Endothelial cell of umbilical vein (primary cell): ENCODE data around the gene CMSS1. TPM values are rescaled to one million over a fixed set of nuclear protein-coding genes. Genes with fewer than 3 reads are reported as not detected.

Experiments
- BruUV-seq: library from RNA; stranded (reverse); fragments of 400-500 nt; replicated peaks from 2 replicates; lab custom pipeline; 2021; lab: Mats Ljungman, UMichigan
- CTCF ChIA-PET: fragments of 300-600, 350-600 bp; sonication (Branson Sonifier 250); formaldehyde crosslinking; loops from one replicate; lab custom pipeline; 2021; ENCODE audit warnings: antibody characterized with exemption, inconsistent platforms; lab: Charles Lee
- POLR2A ChIA-PET: fragments of 300-600, 350-600 bp; sonication (Branson Sonifier 250); formaldehyde crosslinking; loops from one replicate; lab custom pipeline; 2021; ENCODE audit warnings: antibody characterized with exemption, inconsistent platforms; lab: Charles Lee
- DNase-seq: peaks from one replicate; pipeline ENCODE4 v3.0.0-alpha.2; 2011; ENCODE audit warnings: low read depth, low spot score
- FAIRE-seq: peaks from 2 replicates; lab custom pipeline; 2011; peaks lifted over from hg19 to GRCh38; lab: Jason Lieb, UNC
- H2AFZ ChIP-seq: 2 replicates; pipeline ENCODE4 v1.6.0; 2012; ENCODE audit warnings: low read depth, low read length, control low read depth, inconsistent platforms
- H3K27ac ChIP-seq: 2 replicates; pipeline ENCODE4 v1.5.1; 2011; ENCODE audit warnings: low read depth, mild to moderate bottlenecking, control low read depth, low read length, moderate library complexity; ENCODE audit not compliant: insufficient read depth
- H3K27me3 ChIP-seq, 2 experiments: 2 replicates each; pipeline versions ENCODE4 v1.6.0 to v1.6.1; 2011; ENCODE audit warnings: low read length in 2 of 2, mixed read lengths in 1 of 2; ENCODE audit not compliant: control insufficient read depth in 2 of 2, insufficient read depth in 2 of 2
- H3K36me3 ChIP-seq, 2 experiments: 2 replicates in 1 of 2; 3 replicates in 1 of 2; pipeline ENCODE4 v1.5.1; 2011; ENCODE audit warnings: low read length in 2 of 2, mild to moderate bottlenecking in 1 of 2, moderate library complexity in 1 of 2; ENCODE audit not compliant: control insufficient read depth in 2 of 2, insufficient read depth in 2 of 2; ENCODE audit errors: extremely low read depth in 1 of 2
- H3K4me1 ChIP-seq: 3 replicates; pipeline ENCODE4 v1.5.1; 2011; ENCODE audit warnings: mild to moderate bottlenecking, low read length; ENCODE audit not compliant: control insufficient read depth, insufficient read depth; ENCODE audit errors: extremely low read depth
- H3K4me2 ChIP-seq: 2 replicates; pipeline ENCODE4 v1.6.1; 2011; ENCODE audit warnings: low read length, control low read depth, mixed read lengths; ENCODE audit not compliant: insufficient read depth
- H3K4me3 ChIP-seq, 3 experiments: fragments of 200-600 bp in 1 of 3; sonication (generic), shearing (Covaris generic) in 1 of 3; replicated peaks in 1 of 3; 2 replicates each; pipeline ENCODE4 v1.5.1; 2011 to 2016; ENCODE audit warnings: control low read depth in 3 of 3, low read length in 3 of 3, mild to moderate bottlenecking in 2 of 3, inconsistent platforms in 1 of 3, low read depth in 1 of 3, moderate library complexity in 1 of 3; ENCODE audit not compliant: insufficient read depth in 1 of 3
- H3K79me2 ChIP-seq: 2 replicates; pipeline ENCODE4 v1.6.0; 2012; ENCODE audit warnings: low read length, inconsistent platforms; ENCODE audit not compliant: control insufficient read depth, insufficient read depth
- H3K9ac ChIP-seq: replicated peaks from 2 replicates; pipeline ENCODE3; 2011; ENCODE audit warnings: low read length, control low read depth; ENCODE audit not compliant: insufficient read depth; ENCODE audit errors: extremely low read depth
- H3K9me1 ChIP-seq: replicated peaks from 3 replicates; pipeline ENCODE4 v1.6.0; 2011; ENCODE audit warnings: mild to moderate bottlenecking, low read length; ENCODE audit not compliant: control insufficient read depth, insufficient read depth; ENCODE audit errors: extremely low read depth
- H3K9me3 ChIP-seq: replicated peaks from 2 replicates; pipeline ENCODE4 v1.5.1; 2012; ENCODE audit warnings: low read length, inconsistent platforms; ENCODE audit not compliant: control insufficient read depth, insufficient read depth
- H4K20me1 ChIP-seq: replicated peaks from 2 replicates; pipeline ENCODE3; 2011; ENCODE audit warnings: mild to moderate bottlenecking, low read length; ENCODE audit not compliant: control insufficient read depth, insufficient read depth; ENCODE audit errors: extremely low read depth
- CTCF ChIP-seq, 2 donors: IDR thresholded peaks; 1 replicate in 1 of 2; 2 replicates in 1 of 2; pipeline ENCODE4 v1.5.1; 2011; ENCODE audit warnings: low read length in 2 of 2, mild to moderate bottlenecking in 2 of 2, moderate library complexity in 2 of 2, control low read depth in 1 of 2, inconsistent platforms in 1 of 2, low read depth in 1 of 2; ENCODE audit not compliant: insufficient read depth in 1 of 2; ENCODE audit errors: extremely low read depth in 1 of 2
- EZH2 ChIP-seq: IDR thresholded peaks from 2 replicates; pipeline ENCODE4 v1.6.1; 2012; ENCODE audit warnings: borderline replicate concordance, low read depth, mild to moderate bottlenecking, moderate library complexity, low read length, inconsistent platforms; ENCODE audit not compliant: severe bottlenecking
- FOS ChIP-seq: IDR thresholded peaks from 2 replicates; pipeline ENCODE4 v1.6.1; 2011; ENCODE audit warnings: mild to moderate bottlenecking, low read length, moderate library complexity, borderline replicate concordance; ENCODE audit not compliant: insufficient read depth
- GATA2 ChIP-seq: IDR thresholded peaks from 2 replicates; pipeline ENCODE4 v1.7.0; 2011; ENCODE audit warnings: low read depth, mild to moderate bottlenecking, moderate library complexity, mixed read lengths, low read length; ENCODE audit not compliant: insufficient read length, insufficient read depth
- JUN ChIP-seq: IDR thresholded peaks from 2 replicates; pipeline ENCODE4 v1.6.1; 2011; ENCODE audit warnings: borderline replicate concordance, low read depth; ENCODE audit not compliant: insufficient read length, insufficient read depth
- MAX ChIP-seq: IDR thresholded peaks from 2 replicates; pipeline ENCODE4 v1.6.1; 2011; ENCODE audit not compliant: insufficient read depth, insufficient read length
- MYC ChIP-seq: IDR thresholded peaks from one replicate; pipeline ENCODE4 v1.6.1; 2011; ENCODE audit warnings: mild to moderate bottlenecking, low read depth, low read length
- POLR2A ChIP-seq: IDR thresholded peaks from 2 replicates; pipeline ENCODE4 v1.6.1; 2012; ENCODE audit warnings: low read depth, mild to moderate bottlenecking, control low read depth, low read length
- POLR2AphosphoS5 ChIP-seq: IDR thresholded peaks from 2 replicates; pipeline ENCODE4 v1.6.1; 2012; ENCODE audit warnings: low read depth, mild to moderate bottlenecking, control low read depth, low read length, moderate library complexity; ENCODE audit not compliant: insufficient read depth
- dilution Hi-C: fragments of 300-500 bp; cut with MboI; formaldehyde crosslinking; loops from one replicate; pipeline ENCODE4 v1.15.0; 2019; ENCODE audit warnings: low sequenced_read_pairs; ENCODE audit not compliant: extremely low pct_ligation_motif_present
- intact Hi-C: fragments of 100-400 bp; cut with micrococcal nuclease; formaldehyde crosslinking; loops from one replicate; pipeline ENCODE4 v1.10.0; 2022
- polyA plus RNA-seq, 4 experiments: library from polyadenylated mRNA; depleted of rRNA in 3 of 4; stranded (reverse) in 3 of 4; unstranded in 1 of 4; fragments of >200 nt; gene quantifications; 2 replicates each; pipeline versions ENCODE4 v1.2.1 to v1.2.3, GENCODE V29; 2011 to 2012; ENCODE audit warnings: missing spikeins in 1 of 4
- total RNA-seq: library from RNA; stranded (reverse); gene quantifications from 2 replicates; pipeline ENCODE4 v1.2.3, GENCODE V29; 2021

CMSS1 gene
- total and polyA plus RNA-seq, 2 donors (not counting 3 experiments of a cell fraction or from before 2014, with no cell fraction given): 9.7 to 60.6 TPM

GRCh38 chr3:100149713-100150415 lies 332.2 kb downstream of the CMSS1 start:
- no TSS peak for BruUV-seq
- TF ChIP-seq POLR2AphosphoS5 (no peak), POLR2A (no peak), EZH2 (no peak), JUN (no peak), MYC (no peak), FOS (no peak), GATA2 (no peak), MAX (no peak), CTCF (IDR thresholded peaks at IDR 0.05; ENCODE audit: extremely low read depth in 1 of 2, insufficient read depth in 1 of 2, low read depth in 1 of 2, low read length in 2 of 2) (no peak)
- H3K4me2 ChIP-seq: no peak overlapping the region
- H3K79me2 ChIP-seq: no peaks in the 10 kb centered on the region
- H4K20me1 ChIP-seq: no peaks in the 10 kb centered on the region
- no peaks in the 10 kb centered on the region for H3K36me3 ChIP-seq
- no peak overlapping the region for H3K4me3 ChIP-seq
- intact Hi-C loops (no loop called here), dilution Hi-C loops (no loop called here)
- POLR2A ChIA-PET: no interaction called here
- no peaks in the 10 kb centered on the region for H3K9me1 ChIP-seq
- FAIRE-seq (no peak), DNase-seq (no peak)
- CTCF ChIA-PET: interaction anchor here (1.6 kb wide), 1 partner anchor 307 kb away, joined by 5 read pairs; no protein-coding TSS in a partner anchor
- H3K27ac ChIP-seq: no peak overlapping the region
- H3K4me1 ChIP-seq: no peaks in the 10 kb centered on the region
- no peak overlapping the region for H3K9ac ChIP-seq
- H3K9me3 ChIP-seq: no peaks in the 10 kb centered on the region
- no peak overlapping the region for H2AFZ ChIP-seq
- no peaks in the 10 kb centered on the region for H3K27me3 ChIP-seq
